ENCODE data around the gene SMYD3.

DNA sequence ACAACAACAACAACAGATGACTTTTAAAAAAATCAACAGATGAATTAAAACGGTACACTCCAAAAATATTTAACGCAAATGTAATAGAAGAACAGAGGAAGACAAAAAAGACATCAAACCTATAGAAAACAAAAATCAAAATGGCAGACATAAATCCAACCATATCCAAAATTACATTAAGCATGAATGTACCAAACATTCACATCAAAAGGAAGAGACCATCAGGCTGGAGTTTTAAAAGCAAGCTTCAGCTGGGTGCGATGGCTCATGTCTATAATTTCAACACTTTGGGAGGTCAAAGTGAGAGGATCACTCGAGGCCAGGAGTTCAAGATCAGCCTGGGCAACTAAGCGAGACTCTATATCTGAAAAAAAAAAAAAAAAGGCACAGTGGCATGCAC lies 116.2 kb downstream of the SMYD3 start:
- no peak for TF ChIP-seq POLR2A (IDR thresholded peaks at IDR 0.05; ENCODE audit: low read depth, low read length)
- TF ChIP-seq, protein P1, sequence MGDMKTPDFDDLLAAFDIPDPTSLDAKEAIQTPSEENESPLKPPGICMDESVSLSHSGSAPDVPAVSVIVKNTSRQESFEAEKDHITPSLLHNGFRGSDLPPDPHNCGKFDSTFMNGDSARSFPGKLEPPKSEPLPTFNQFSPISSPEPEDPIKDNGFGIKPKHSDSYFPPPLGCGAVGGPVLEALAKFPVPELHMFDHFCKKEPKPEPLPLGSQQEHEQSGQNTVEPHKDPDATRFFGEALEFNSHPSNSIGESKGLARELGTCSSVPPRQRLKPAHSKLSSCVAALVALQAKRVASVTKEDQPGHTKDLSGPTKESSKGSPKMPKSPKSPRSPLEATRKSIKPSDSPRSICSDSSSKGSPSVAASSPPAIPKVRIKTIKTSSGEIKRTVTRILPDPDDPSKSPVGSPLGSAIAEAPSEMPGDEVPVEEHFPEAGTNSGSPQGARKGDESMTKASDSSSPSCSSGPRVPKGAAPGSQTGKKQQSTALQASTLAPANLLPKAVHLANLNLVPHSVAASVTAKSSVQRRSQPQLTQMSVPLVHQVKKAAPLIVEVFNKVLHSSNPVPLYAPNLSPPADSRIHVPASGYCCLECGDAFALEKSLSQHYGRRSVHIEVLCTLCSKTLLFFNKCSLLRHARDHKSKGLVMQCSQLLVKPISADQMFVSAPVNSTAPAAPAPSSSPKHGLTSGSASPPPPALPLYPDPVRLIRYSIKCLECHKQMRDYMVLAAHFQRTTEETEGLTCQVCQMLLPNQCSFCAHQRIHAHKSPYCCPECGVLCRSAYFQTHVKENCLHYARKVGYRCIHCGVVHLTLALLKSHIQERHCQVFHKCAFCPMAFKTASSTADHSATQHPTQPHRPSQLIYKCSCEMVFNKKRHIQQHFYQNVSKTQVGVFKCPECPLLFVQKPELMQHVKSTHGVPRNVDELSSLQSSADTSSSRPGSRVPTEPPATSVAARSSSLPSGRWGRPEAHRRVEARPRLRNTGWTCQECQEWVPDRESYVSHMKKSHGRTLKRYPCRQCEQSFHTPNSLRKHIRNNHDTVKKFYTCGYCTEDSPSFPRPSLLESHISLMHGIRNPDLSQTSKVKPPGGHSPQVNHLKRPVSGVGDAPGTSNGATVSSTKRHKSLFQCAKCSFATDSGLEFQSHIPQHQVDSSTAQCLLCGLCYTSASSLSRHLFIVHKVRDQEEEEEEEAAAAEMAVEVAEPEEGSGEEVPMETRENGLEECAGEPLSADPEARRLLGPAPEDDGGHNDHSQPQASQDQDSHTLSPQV (IDR thresholded peaks at IDR 0.05) = no peak
- no peak for TF ChIP-seq PML (IDR thresholded peaks at IDR 0.05; ENCODE audit: low read length)
- TF ChIP-seq WRNIP1 (IDR thresholded peaks at IDR 0.05; ENCODE audit: borderline replicate concordance, low read depth, low read length) = no peak
- TF ChIP-seq, protein P2, sequence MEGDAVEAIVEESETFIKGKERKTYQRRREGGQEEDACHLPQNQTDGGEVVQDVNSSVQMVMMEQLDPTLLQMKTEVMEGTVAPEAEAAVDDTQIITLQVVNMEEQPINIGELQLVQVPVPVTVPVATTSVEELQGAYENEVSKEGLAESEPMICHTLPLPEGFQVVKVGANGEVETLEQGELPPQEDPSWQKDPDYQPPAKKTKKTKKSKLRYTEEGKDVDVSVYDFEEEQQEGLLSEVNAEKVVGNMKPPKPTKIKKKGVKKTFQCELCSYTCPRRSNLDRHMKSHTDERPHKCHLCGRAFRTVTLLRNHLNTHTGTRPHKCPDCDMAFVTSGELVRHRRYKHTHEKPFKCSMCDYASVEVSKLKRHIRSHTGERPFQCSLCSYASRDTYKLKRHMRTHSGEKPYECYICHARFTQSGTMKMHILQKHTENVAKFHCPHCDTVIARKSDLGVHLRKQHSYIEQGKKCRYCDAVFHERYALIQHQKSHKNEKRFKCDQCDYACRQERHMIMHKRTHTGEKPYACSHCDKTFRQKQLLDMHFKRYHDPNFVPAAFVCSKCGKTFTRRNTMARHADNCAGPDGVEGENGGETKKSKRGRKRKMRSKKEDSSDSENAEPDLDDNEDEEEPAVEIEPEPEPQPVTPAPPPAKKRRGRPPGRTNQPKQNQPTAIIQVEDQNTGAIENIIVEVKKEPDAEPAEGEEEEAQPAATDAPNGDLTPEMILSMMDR (IDR thresholded peaks at IDR 0.05 in 2 of 3, conservative IDR thresholded peaks at IDR 0.05 in 1 of 3; ENCODE audit: control insufficient read depth in 2 of 3, extremely low read depth in 1 of 3, insufficient read depth in 1 of 3, low read depth in 3 of 3, low read length in 3 of 3) = no peak
- TF ChIP-seq ZNF274 (IDR thresholded peaks at IDR 0.05; ENCODE audit: insufficient read depth, insufficient read length) = no peak
- no peak for TF ChIP-seq ZNF24 (IDR thresholded peaks at IDR 0.05)
- TF ChIP-seq BHLHE40 (IDR thresholded peaks at IDR 0.05; ENCODE audit: borderline replicate concordance in 1 of 2, low read depth in 2 of 2, low read length in 1 of 2) = no peak
- no peak for TF ChIP-seq ZBED1 (IDR thresholded peaks at IDR 0.05; ENCODE audit: borderline replicate concordance)
- TF ChIP-seq, protein P3, sequence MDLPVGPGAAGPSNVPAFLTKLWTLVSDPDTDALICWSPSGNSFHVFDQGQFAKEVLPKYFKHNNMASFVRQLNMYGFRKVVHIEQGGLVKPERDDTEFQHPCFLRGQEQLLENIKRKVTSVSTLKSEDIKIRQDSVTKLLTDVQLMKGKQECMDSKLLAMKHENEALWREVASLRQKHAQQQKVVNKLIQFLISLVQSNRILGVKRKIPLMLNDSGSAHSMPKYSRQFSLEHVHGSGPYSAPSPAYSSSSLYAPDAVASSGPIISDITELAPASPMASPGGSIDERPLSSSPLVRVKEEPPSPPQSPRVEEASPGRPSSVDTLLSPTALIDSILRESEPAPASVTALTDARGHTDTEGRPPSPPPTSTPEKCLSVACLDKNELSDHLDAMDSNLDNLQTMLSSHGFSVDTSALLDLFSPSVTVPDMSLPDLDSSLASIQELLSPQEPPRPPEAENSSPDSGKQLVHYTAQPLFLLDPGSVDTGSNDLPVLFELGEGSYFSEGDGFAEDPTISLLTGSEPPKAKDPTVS (IDR thresholded peaks at IDR 0.05; ENCODE audit: low read depth, low read length) = no peak
- TF ChIP-seq POLR2AphosphoS5 (IDR thresholded peaks at IDR 0.05; ENCODE audit: low read length) = no peak
- no peak for TF ChIP-seq EP300 (IDR thresholded peaks at IDR 0.05; ENCODE audit: borderline replicate concordance in 1 of 2, control insufficient read depth in 1 of 2, low read depth in 2 of 2, low read length in 2 of 2)
